GM21825 (cell line): ENCODE results near the gene MUC2.

Experiments used
- ATAC-seq: cut with Tn5 transposase; IDR thresholded peaks from one replicate; pipeline ENCODE4 v1.9.1; 2021; ENCODE audit warnings: mild to moderate bottlenecking, moderate library complexity; ENCODE audit not compliant: unreplicated experiment

Gene MUC2

DNA sequence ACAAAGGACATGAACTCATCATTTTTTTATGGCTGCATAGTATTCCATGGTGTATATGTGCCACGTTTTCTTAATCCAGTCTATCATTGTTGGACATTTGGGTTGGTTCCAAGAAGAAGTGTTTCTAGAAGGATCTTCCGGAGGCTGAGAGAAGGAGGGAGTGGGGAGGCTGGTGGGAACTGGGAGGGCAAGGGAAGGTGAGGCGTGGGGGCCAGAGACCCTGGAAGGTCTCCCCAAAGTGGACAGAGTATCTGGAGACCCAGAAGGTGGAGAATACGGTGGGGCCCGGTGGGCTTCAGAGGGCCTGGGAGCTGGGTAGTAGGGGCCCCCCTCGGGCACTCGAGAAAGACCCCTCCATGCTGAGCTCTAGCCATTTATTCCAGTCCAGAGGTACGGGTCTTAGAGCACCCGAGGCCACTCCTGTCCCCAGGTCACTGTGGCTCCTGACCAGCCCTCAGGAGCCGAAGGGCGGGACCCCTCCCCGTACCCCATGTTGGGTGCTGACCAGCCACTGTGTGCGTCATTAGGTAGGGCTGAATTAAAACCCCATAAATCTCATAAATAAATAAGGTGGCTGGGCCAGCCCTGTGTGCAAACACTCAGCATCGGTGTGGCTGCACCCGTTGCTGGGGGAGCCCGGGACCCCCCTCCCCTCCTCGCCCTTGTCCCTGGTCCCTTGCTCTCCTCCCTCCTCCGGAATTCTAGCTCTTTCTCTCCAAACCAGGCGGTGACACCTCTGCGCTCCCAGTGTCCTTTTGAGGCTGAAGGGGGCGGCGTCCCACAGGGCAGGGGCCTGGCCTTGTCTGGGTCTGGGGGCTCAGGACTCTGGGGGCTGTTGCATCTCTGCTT lies 44.3 kb downstream of the MUC2 start:
- ATAC-seq: no peak

DNA sequence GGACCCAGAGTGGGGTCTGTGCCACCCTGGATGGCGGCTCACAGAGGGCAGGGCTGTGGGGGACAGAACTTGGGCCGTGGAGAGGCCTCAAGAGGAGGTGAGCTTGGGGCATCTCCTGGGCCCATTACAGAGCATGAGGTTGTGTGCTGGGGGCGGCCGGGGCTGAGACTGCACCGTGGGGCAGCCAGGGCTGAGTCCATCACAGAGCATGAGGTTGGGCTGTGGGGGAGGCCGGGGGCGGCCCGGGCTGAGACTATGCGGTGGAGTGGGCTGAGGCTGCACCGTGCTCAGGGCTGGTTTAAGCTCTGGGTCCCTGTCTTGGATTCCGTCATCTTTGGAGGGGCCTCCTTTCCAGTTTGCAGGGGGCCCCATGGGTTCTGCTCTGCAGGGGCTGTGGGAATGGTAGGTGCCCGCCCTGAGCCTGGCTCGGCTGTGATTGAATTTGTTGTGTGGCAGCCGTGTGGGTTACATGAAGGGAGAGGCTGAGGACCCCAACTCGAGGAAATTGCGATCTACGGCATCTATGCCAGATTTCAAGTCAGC lies 45.0 kb downstream of the MUC2 start:
- no peak for ATAC-seq

DNA sequence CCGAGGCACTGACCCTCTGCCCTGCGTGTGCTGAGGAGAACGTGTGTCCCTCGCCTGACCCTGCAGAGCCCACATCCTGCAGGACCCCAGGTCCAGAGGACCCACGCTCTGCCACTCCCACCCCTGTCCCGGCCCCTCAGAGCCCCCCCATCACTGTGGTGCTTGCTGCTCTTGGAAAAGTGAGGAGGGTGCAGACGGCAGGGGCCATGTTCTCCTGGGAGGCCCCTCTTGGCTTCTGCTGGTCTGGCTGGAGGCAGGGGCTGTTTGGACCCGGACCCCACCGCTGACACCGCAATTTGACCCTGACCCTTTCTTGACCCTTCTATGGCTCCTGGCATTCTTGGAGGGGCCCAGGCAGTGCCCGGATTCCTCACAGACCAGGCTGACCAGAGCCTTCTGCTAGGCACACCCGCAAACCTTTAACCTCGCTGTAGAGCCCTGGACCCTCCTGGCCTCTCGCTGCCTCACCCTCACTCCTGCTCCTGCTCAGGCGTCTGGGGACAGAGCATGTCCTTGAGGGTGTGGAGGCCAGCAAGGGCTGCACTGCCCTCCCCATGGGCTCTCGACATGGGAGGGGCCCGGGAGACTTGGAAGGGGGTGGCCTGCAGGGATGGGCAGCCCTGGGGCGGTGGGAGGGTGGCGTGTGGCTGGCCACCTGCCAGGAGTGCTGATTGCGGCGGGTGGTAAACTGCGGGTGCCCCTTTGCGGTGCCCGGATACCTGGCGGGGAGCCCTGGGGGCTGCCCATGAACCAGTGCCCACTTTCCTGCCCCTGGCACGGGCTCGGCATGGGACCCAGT lies 46.1 kb downstream of the MUC2 start:
- ATAC-seq: no peak

DNA sequence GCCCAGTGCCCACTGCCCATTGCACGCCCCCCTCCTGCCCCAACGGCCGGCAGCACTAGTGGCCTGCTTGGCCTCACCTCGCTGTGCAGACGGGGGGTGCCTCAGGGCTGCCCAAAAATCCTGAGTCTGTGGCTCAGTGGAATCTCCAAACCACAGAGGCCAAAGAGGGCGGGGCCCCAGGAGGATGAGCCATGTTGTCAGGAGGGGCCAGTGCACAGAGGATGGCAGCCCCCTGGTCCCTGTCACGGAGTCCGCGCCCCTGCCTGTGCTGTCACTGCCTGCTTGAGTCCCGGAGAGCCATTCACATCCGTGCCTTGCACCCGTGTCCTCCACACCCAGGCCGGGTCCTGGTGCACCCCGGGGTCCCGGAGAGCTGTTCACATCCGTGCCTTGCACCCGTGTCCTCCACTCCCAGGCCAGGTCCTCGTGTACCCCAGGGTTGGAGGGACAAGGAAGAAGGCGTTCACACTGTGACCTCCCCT lies 46.7 kb downstream of the MUC2 start:
- no peak for ATAC-seq

DNA sequence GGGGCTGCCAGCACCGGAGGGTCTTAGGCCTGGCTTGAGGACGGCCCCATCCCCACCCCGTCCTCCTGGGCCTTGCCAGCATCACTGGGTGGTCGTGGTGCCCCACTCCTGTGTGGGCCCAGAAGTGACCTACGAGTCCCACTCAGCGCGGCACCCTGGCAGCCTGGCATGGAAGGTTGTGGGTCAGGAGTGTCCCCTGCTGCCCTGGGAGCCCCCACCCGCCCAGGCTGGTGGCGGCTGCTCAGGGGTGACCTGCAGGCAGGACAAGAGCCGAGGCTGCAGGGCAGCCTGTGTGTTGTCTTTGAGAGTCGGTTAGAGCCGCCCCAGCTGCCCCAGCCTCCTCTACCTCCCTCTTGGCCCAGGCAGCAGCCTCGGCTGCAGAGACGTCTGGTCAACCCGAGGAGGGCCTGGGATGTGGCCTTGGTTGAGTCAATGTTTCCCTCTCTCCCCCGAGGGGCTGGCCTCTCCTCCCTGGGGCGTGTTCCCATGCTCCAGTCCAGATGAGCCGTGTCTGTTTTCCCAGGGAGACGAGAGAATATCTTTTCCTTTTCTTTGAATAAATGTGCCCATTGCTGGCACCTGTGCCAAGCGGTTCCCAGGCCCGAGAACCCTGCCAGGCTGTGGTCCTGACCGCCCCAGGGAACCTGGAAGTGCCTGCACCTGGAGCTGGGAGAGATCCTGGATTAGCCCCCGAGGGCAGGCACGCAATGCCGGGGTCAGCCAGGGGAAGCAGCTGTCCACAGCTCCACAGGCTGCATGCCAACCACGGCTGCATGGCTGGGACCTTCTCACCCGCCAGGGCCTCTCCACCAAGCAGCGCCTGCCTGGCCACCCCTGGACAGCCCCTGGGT lies 47.4 kb downstream of the MUC2 start:
- no peak for ATAC-seq

DNA sequence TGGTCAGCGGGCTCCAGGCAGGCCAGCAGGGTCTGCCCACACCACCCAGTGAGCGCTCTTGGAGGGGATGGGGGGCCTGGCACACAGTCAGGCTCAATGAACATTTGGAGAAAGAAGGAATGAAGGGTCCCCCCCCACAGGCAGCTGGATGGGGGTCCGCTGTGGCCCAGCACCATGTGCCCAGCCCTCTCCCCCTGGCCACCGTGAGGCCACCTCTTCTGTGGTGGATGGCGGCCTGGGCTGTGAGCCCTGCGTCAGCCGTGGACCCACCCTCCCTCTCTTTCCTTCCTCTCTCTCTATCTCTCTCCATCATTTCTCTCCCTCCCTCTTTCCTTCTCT lies 48.0 kb downstream of the MUC2 start:
- ATAC-seq: no peak

DNA sequence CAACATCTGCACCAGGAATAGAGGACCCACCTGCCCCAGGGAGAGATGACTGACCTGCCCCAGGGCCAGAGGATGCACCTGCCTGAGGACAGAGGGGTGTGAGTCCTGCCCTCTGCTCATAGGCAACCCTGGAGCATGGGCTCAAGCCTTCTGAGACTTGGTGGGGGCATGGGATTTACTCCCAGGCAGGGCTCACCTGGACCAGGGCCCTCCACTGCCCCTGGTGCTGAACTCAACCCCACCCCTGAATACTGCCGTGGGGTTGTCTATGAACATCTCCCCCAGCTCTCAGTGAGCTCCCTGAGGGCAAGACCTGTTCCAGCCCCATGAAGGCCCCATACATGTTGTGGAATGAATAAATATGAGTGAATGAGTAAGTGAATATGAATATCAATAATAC lies 49.3 kb downstream of the MUC2 start:
- no peak for ATAC-seq
